Kidney tubule cell (primary cell): ENCODE results near the gene SVOP.
A peak's percentile ranks its signal among the peaks of the same experiment; 100 is the strongest.
"Not testable (repeated sequence)": the region's sequence is repeated elsewhere in the genome, so short reads cannot be mapped to it uniquely, and the experiment has no call there.

ENCODE experiments used
- DNase-seq: peaks from one replicate; pipeline ENCODE4 v3.0.0-alpha.2; 2018; ENCODE audit warnings: low spot score

Gene SVOP

GRCh38 chr12:109033239-109034196 lies 12.7 kb upstream of the SVOP start:
- DNase-seq: no peak

GRCh38 chr12:109029411-109029810 lies 8.5 kb upstream of the SVOP start:
- no peak for DNase-seq

GRCh38 chr12:109028624-109029023 lies 7.8 kb upstream of the SVOP start:
- peak; percentile 36 for DNase-seq

GRCh38 chr12:109027767-109028166 lies 6.9 kb upstream of the SVOP start:
- DNase-seq: no peak

- no peak for DNase-seq
Observed at GRCh38 chr12:109020146-109020795, 597 bp downstream of the SVOP start.

DNA sequence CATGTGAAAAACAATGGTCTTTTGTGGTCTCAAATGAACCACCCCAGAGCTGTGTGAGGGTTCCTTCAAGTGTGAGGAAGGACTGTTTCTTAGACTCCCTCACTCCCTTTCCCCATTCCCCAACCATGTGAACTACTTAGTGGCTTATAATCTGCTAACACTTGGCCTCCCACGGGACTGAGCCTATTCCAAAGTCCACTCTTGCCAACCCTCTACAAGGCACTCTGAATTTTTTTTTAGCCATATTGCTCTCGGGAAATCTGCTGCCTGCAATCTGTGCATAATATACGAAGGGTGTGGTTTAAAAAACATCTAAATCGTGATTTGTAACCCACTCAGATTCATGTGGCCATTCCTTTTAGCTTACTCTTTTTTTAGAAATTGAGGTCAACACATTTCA lies 2.6 kb downstream of the SVOP start:
- DNase-seq: no peak

DNA sequence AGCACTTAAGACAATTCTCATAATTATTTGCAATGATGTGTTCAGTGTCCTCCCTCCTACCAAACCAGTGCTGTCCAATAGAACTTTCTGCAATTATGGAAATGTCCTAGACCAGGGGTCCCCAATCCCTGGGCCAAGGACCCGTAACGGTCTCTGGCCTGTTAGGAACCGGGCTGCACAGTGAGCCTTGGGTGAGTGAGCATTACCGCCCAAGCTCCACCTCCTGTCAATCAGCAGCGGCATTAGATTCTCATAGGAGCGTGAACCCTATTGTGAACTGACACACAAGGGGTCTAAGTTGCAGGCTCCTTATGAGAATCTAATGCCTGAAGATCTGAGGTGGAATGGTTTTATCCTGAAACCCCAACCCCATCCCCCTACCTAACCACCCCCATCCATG lies 3.9 kb downstream of the SVOP start:
- no peak for DNase-seq

- no peak for DNase-seq
Observed at GRCh38 chr12:109016016-109016415, 4.9 kb downstream of the SVOP start.

DNA sequence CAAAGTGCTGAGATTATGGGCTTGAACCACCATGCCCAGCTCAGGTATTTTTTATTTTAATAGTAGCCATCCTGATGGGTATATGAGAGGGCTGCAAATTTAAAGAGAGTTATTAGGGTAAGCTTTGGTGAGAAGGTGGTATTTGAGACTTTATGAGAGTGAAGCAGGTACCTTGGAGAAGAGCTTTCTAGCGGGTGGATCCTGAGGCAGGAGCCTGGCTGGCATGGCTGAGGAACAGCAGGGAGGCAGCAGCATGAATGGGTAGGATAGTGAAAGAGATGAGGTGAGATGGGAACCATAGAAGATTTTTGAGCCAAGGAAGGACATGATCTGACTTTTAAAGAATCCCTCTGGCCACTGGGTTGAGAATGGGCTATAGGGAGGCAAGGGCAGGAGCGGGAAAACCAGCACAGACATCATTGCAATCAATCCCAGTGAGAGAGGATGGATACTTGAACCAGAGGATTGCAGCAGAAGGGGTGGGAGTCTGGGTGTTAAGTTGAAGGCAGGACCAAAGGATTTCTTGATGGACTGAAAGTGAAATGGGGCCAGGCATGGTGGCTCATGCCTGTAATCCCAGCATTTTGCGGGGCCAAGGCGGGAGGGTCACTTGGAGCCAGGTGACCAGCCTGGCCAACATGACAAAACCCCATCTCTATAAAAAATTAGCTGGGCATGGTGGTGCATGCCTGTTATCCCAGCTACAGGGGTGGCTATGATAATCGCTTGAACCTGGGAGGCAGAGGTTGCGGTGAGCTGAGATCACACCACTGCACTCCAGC lies 5.7 kb downstream of the SVOP start:
- no peak for DNase-seq

GRCh38 chr12:109010259-109010658 lies 10.6 kb downstream of the SVOP start:
- DNase-seq: no peak

GRCh38 chr12:109009766-109010165 lies 11.1 kb downstream of the SVOP start:
- DNase-seq: no peak

DNA sequence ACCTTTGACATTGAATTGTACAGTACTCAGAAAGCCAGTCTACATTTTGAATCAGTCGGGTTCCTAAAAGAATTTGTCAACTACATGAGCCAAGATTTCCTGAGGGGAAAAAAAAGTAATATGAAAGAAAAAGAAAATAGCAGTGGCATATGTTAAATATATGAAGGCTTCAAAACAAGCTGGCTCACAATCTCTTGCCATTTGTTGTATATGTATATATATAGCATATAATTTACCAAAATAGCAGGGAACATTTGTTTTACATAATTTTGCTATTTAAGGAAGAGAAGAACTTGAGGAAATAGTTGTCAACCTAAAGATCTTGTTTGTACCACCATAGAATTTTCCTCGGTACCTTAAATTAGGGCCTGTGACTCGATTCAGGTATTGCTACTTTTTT lies 16.9 kb downstream of the SVOP start:
- no peak for DNase-seq

DNA sequence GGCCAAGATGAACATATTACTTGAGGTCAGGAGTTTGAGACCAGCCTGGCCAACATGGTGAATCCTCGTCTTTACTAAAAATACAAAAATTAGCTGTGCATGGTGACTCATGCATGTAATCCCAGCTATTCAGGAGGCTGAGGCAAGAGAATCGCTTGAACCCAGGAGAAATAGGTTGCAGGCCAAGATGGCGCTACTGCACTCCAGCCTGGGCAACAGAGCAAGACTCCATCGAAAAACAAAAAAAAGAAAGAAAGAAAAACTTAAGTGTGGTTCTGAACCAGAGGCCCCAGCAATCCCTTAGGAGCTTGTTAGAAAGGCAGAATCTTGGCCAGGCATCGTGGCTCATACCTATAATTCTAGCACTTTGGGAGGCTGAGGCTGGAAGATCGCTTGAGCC lies 24.5 kb downstream of the SVOP start:
- no peak for DNase-seq

GRCh38 chr12:108995370-108995992 lies 25.4 kb downstream of the SVOP start:
- no peak for DNase-seq

- not testable (repeated sequence) for DNase-seq
Observed at GRCh38 chr12:108990103-108990502, 30.8 kb downstream of the SVOP start.

DNA sequence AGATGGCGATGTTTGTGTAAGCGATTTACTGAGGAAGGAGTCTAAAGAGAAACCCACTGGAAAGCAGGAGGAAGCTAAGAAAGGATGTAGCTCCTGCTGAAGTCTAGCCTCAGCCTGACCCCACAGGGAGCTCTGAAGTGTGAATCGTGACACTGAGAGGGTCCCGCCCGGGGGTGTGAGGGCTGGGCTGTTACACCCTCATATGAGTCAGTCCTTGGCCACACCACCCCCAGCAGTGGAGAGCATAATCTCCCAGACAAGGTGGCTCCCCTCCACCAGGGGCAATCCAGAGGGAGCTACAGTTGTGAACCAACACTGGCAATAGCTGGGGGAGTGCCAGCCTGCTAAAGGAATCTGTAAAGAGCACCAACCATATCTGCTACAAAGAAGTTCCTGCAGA lies 31.5 kb downstream of the SVOP start:
- DNase-seq: no peak

GRCh38 chr12:108985750-108986149 lies 35.1 kb downstream of the SVOP start:
- DNase-seq: no peak

GRCh38 chr12:108983227-108983626 lies 37.6 kb downstream of the SVOP start:
- no peak for DNase-seq

DNA sequence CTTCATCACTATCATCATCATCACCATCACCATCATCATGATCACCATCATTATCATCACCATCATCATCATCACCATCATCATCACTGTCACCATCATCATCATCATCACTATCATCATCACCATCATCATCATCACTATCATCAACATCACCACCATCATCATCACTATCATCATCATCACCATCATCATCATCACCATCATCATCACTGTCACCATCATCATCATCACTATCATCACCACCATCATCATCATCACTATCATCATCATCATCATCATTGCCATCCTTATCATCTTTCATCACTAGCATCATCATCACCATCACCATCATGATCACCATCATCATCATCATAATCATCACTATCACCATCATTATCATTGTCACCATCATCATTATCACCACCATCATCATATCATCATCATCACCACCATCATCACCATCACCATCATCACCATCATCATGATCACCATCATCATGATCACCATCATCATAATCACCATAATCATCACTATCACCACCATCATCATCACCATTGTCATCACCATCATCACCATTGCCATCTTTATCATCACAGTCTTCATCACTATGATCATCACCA lies 38.1 kb downstream of the SVOP start:
- no peak for DNase-seq

- no peak for DNase-seq
Observed at GRCh38 chr12:108981835-108982234, 39.0 kb downstream of the SVOP start.

- no peak for DNase-seq
Observed at GRCh38 chr12:108980831-108981618, 39.8 kb downstream of the SVOP start.
